ENCODE results near the gene SYTL1.

Gene SYTL1

GRCh38 chr1:27316860-27317259 is 25.0 kb upstream of the SYTL1 start:
- FAIRE-seq (no peak), DNase-seq (ENCODE audit: insufficient read length, low spot score) (no peak)

GRCh38 chr1:27318136-27318535 is 23.7 kb upstream of the SYTL1 start:
- DNase-seq (ENCODE audit: insufficient read length, low spot score) = no peak
- FAIRE-seq = no peak

- DNase-seq (ENCODE audit: insufficient read length, low spot score) = no peak
Observed at GRCh38 chr1:27318596-27318995, 23.2 kb upstream of the SYTL1 start.

GRCh38 chr1:27321813-27322568 is 19.8 kb upstream of the SYTL1 start, which contains the start of gene TMEM222:
TSS of gene TMEM222 (plus strand) at chr1:27322163. CDS start at chr1:27322198, 35 bp downstream.
- FAIRE-seq = peak; percentile 74
- DNase-seq (ENCODE audit: insufficient read length, low spot score) = peak; percentile 96

More at GRCh38 chr1:27318596-27318995, 23.2 kb upstream of the SYTL1 start:
- FAIRE-seq = no peak

- no peak for FAIRE-seq
Observed at GRCh38 chr1:27322569-27323240, 19.1 kb upstream of the SYTL1 start.

GRCh38 chr1:27325286-27325685 is 16.5 kb upstream of the SYTL1 start:
- DNase-seq (ENCODE audit: insufficient read length, low spot score) (no peak), FAIRE-seq (no peak)

More at GRCh38 chr1:27322569-27323240, 19.1 kb upstream of the SYTL1 start:
- no peak for DNase-seq (ENCODE audit: insufficient read length, low spot score)

- FAIRE-seq (no peak), DNase-seq (ENCODE audit: insufficient read length, low spot score) (no peak)
Observed at GRCh38 chr1:27327964-27328363, 13.9 kb upstream of the SYTL1 start.

GRCh38 chr1:27330786-27331185 is 11.0 kb upstream of the SYTL1 start:
- DNase-seq (ENCODE audit: insufficient read length, low spot score) (no peak), FAIRE-seq (no peak)

GRCh38 chr1:27331426-27331825 is 10.4 kb upstream of the SYTL1 start:
- FAIRE-seq = no peak

GRCh38 chr1:27331922-27332321 is 9.9 kb upstream of the SYTL1 start:
- FAIRE-seq = no peak
- no peak for DNase-seq (ENCODE audit: insufficient read length, low spot score)

More at GRCh38 chr1:27331426-27331825, 10.4 kb upstream of the SYTL1 start:
- no peak for DNase-seq (ENCODE audit: insufficient read length, low spot score)

GRCh38 chr1:27332536-27333281 is 9.1 kb upstream of the SYTL1 start:
- FAIRE-seq (peak; percentile 84), DNase-seq (ENCODE audit: insufficient read length, low spot score) (peak; percentile 63)

GRCh38 chr1:27333717-27334279 is 8.0 kb upstream of the SYTL1 start:
- FAIRE-seq (no peak), DNase-seq (ENCODE audit: insufficient read length, low spot score) (no peak)

- DNase-seq (ENCODE audit: insufficient read length, low spot score) = no peak
- FAIRE-seq = no peak
Observed at GRCh38 chr1:27335506-27336422, 6.1 kb upstream of the SYTL1 start.

- FAIRE-seq (no peak), DNase-seq (ENCODE audit: insufficient read length, low spot score) (no peak)
Observed at GRCh38 chr1:27336756-27337155, 5.1 kb upstream of the SYTL1 start.

GRCh38 chr1:27338751-27339150 is 3.1 kb upstream of the SYTL1 start:
- FAIRE-seq (no peak), DNase-seq (ENCODE audit: insufficient read length, low spot score) (no peak)

GRCh38 chr1:27339213-27339612 is 2.6 kb upstream of the SYTL1 start:
- FAIRE-seq (no peak), DNase-seq (ENCODE audit: insufficient read length, low spot score) (no peak)

- DNase-seq (ENCODE audit: insufficient read length, low spot score) (no peak), FAIRE-seq (peak; percentile 44)
Observed at GRCh38 chr1:27342391-27342777, 562 bp downstream of the SYTL1 start.

- DNase-seq (ENCODE audit: insufficient read length, low spot score) = no peak
- peak; percentile 37 for FAIRE-seq
Observed at GRCh38 chr1:27342778-27343638, 1.2 kb downstream of the SYTL1 start.

- FAIRE-seq (no peak), DNase-seq (ENCODE audit: insufficient read length, low spot score) (no peak)
Observed at GRCh38 chr1:27343639-27344025, 1.8 kb downstream of the SYTL1 start.
